Endothelial cell of umbilical vein (primary cell): ENCODE data around the gene AP1B1. TPM values are rescaled to one million over a fixed set of nuclear protein-coding genes. Genes with fewer than 3 reads are reported as not detected.

Experiments
- BruUV-seq: library from RNA; stranded (reverse); fragments of 400-500 nt; replicated peaks from 2 replicates; lab custom pipeline; 2021; lab: Mats Ljungman, UMichigan
- CTCF ChIA-PET: fragments of 300-600, 350-600 bp; sonication (Branson Sonifier 250); formaldehyde crosslinking; loops from one replicate; lab custom pipeline; 2021; ENCODE audit warnings: antibody characterized with exemption, inconsistent platforms; lab: Charles Lee
- POLR2A ChIA-PET: fragments of 300-600, 350-600 bp; sonication (Branson Sonifier 250); formaldehyde crosslinking; loops from one replicate; lab custom pipeline; 2021; ENCODE audit warnings: antibody characterized with exemption, inconsistent platforms; lab: Charles Lee
- DNase-seq: peaks from one replicate; pipeline ENCODE4 v3.0.0-alpha.2; 2011; ENCODE audit warnings: low read depth, low spot score
- FAIRE-seq: peaks from 2 replicates; lab custom pipeline; 2011; peaks lifted over from hg19 to GRCh38; lab: Jason Lieb, UNC
- H2AFZ ChIP-seq: 2 replicates; pipeline ENCODE4 v1.6.0; 2012; ENCODE audit warnings: low read depth, low read length, control low read depth, inconsistent platforms
- H3K27ac ChIP-seq: 2 replicates; pipeline ENCODE4 v1.5.1; 2011; ENCODE audit warnings: low read depth, mild to moderate bottlenecking, control low read depth, low read length, moderate library complexity; ENCODE audit not compliant: insufficient read depth
- H3K27me3 ChIP-seq, 2 experiments: 2 replicates each; pipeline versions ENCODE4 v1.6.0 to v1.6.1; 2011; ENCODE audit warnings: low read length in 2 of 2, mixed read lengths in 1 of 2; ENCODE audit not compliant: control insufficient read depth in 2 of 2, insufficient read depth in 2 of 2
- H3K36me3 ChIP-seq, 2 experiments: 2 replicates in 1 of 2; 3 replicates in 1 of 2; pipeline ENCODE4 v1.5.1; 2011; ENCODE audit warnings: low read length in 2 of 2, mild to moderate bottlenecking in 1 of 2, moderate library complexity in 1 of 2; ENCODE audit not compliant: control insufficient read depth in 2 of 2, insufficient read depth in 2 of 2; ENCODE audit errors: extremely low read depth in 1 of 2
- H3K4me1 ChIP-seq: 3 replicates; pipeline ENCODE4 v1.5.1; 2011; ENCODE audit warnings: mild to moderate bottlenecking, low read length; ENCODE audit not compliant: control insufficient read depth, insufficient read depth; ENCODE audit errors: extremely low read depth
- H3K4me2 ChIP-seq: 2 replicates; pipeline ENCODE4 v1.6.1; 2011; ENCODE audit warnings: low read length, control low read depth, mixed read lengths; ENCODE audit not compliant: insufficient read depth
- H3K4me3 ChIP-seq, 3 experiments: fragments of 200-600 bp in 1 of 3; sonication (generic), shearing (Covaris generic) in 1 of 3; replicated peaks in 1 of 3; 2 replicates each; pipeline ENCODE4 v1.5.1; 2011 to 2016; ENCODE audit warnings: control low read depth in 3 of 3, low read length in 3 of 3, mild to moderate bottlenecking in 2 of 3, inconsistent platforms in 1 of 3, low read depth in 1 of 3, moderate library complexity in 1 of 3; ENCODE audit not compliant: insufficient read depth in 1 of 3
- H3K79me2 ChIP-seq: 2 replicates; pipeline ENCODE4 v1.6.0; 2012; ENCODE audit warnings: low read length, inconsistent platforms; ENCODE audit not compliant: control insufficient read depth, insufficient read depth
- H3K9ac ChIP-seq: replicated peaks from 2 replicates; pipeline ENCODE3; 2011; ENCODE audit warnings: low read length, control low read depth; ENCODE audit not compliant: insufficient read depth; ENCODE audit errors: extremely low read depth
- H3K9me1 ChIP-seq: replicated peaks from 3 replicates; pipeline ENCODE4 v1.6.0; 2011; ENCODE audit warnings: mild to moderate bottlenecking, low read length; ENCODE audit not compliant: control insufficient read depth, insufficient read depth; ENCODE audit errors: extremely low read depth
- H3K9me3 ChIP-seq: replicated peaks from 2 replicates; pipeline ENCODE4 v1.5.1; 2012; ENCODE audit warnings: low read length, inconsistent platforms; ENCODE audit not compliant: control insufficient read depth, insufficient read depth
- H4K20me1 ChIP-seq: replicated peaks from 2 replicates; pipeline ENCODE3; 2011; ENCODE audit warnings: mild to moderate bottlenecking, low read length; ENCODE audit not compliant: control insufficient read depth, insufficient read depth; ENCODE audit errors: extremely low read depth
- EZH2 ChIP-seq: IDR thresholded peaks from 2 replicates; pipeline ENCODE4 v1.6.1; 2012; ENCODE audit warnings: borderline replicate concordance, low read depth, mild to moderate bottlenecking, moderate library complexity, low read length, inconsistent platforms; ENCODE audit not compliant: severe bottlenecking
- FOS ChIP-seq: IDR thresholded peaks from 2 replicates; pipeline ENCODE4 v1.6.1; 2011; ENCODE audit warnings: mild to moderate bottlenecking, low read length, moderate library complexity, borderline replicate concordance; ENCODE audit not compliant: insufficient read depth
- GATA2 ChIP-seq: IDR thresholded peaks from 2 replicates; pipeline ENCODE4 v1.7.0; 2011; ENCODE audit warnings: low read depth, mild to moderate bottlenecking, moderate library complexity, mixed read lengths, low read length; ENCODE audit not compliant: insufficient read length, insufficient read depth
- JUN ChIP-seq: IDR thresholded peaks from 2 replicates; pipeline ENCODE4 v1.6.1; 2011; ENCODE audit warnings: borderline replicate concordance, low read depth; ENCODE audit not compliant: insufficient read length, insufficient read depth
- MAX ChIP-seq: IDR thresholded peaks from 2 replicates; pipeline ENCODE4 v1.6.1; 2011; ENCODE audit not compliant: insufficient read depth, insufficient read length
- MYC ChIP-seq: IDR thresholded peaks from one replicate; pipeline ENCODE4 v1.6.1; 2011; ENCODE audit warnings: mild to moderate bottlenecking, low read depth, low read length
- POLR2A ChIP-seq: IDR thresholded peaks from 2 replicates; pipeline ENCODE4 v1.6.1; 2012; ENCODE audit warnings: low read depth, mild to moderate bottlenecking, control low read depth, low read length
- POLR2AphosphoS5 ChIP-seq: IDR thresholded peaks from 2 replicates; pipeline ENCODE4 v1.6.1; 2012; ENCODE audit warnings: low read depth, mild to moderate bottlenecking, control low read depth, low read length, moderate library complexity; ENCODE audit not compliant: insufficient read depth
- dilution Hi-C: fragments of 300-500 bp; cut with MboI; formaldehyde crosslinking; loops from one replicate; pipeline ENCODE4 v1.15.0; 2019; ENCODE audit warnings: low sequenced_read_pairs; ENCODE audit not compliant: extremely low pct_ligation_motif_present
- intact Hi-C: fragments of 100-400 bp; cut with micrococcal nuclease; formaldehyde crosslinking; loops from one replicate; pipeline ENCODE4 v1.10.0; 2022
- polyA plus RNA-seq, 4 experiments: library from polyadenylated mRNA; depleted of rRNA in 3 of 4; stranded (reverse) in 3 of 4; unstranded in 1 of 4; fragments of >200 nt; gene quantifications; 2 replicates each; pipeline versions ENCODE4 v1.2.1 to v1.2.3, GENCODE V29; 2011 to 2012; ENCODE audit warnings: missing spikeins in 1 of 4
- total RNA-seq: library from RNA; stranded (reverse); gene quantifications from 2 replicates; pipeline ENCODE4 v1.2.3, GENCODE V29; 2021
- TF ChIP-seq, protein P1 (sequence below), 2 donors: IDR thresholded peaks; 1 replicate in 1 of 2; 2 replicates in 1 of 2; pipeline ENCODE4 v1.5.1; 2011; ENCODE audit warnings: low read length in 2 of 2, mild to moderate bottlenecking in 2 of 2, moderate library complexity in 2 of 2, control low read depth in 1 of 2, inconsistent platforms in 1 of 2, low read depth in 1 of 2; ENCODE audit not compliant: insufficient read depth in 1 of 2; ENCODE audit errors: extremely low read depth in 1 of 2

Gene AP1B1
- total and polyA plus RNA-seq, 2 donors (not counting 3 experiments of a cell fraction or from before 2014, with no cell fraction given), result 107 to 131 TPM

DNA sequence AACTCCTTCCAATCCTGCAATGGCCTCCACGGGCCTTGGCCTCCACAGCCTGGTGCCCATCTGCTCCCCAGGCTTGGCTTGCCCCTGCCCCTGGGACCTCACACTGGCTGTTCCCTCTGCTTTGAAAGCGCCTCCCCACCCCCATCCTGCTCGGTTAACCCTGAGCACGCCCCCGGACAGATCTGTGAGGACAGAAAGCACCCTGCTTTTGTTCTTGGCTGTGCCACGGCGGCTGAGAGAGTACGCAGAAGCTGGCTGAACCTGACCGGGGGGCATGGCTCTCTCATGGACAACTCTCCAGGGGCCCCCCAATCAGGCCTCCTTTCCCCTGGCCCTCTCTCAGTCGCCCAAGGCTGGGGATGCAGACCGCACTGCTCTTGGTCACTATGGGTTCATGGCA lies 52.7 kb downstream of the AP1B1 start:
- TF ChIP-seq FOS (no peak), POLR2A (no peak), POLR2AphosphoS5 (no peak), EZH2 (no peak), JUN (no peak), MYC (no peak), MAX (no peak), GATA2 (no peak)
- TF ChIP-seq, protein P1, sequence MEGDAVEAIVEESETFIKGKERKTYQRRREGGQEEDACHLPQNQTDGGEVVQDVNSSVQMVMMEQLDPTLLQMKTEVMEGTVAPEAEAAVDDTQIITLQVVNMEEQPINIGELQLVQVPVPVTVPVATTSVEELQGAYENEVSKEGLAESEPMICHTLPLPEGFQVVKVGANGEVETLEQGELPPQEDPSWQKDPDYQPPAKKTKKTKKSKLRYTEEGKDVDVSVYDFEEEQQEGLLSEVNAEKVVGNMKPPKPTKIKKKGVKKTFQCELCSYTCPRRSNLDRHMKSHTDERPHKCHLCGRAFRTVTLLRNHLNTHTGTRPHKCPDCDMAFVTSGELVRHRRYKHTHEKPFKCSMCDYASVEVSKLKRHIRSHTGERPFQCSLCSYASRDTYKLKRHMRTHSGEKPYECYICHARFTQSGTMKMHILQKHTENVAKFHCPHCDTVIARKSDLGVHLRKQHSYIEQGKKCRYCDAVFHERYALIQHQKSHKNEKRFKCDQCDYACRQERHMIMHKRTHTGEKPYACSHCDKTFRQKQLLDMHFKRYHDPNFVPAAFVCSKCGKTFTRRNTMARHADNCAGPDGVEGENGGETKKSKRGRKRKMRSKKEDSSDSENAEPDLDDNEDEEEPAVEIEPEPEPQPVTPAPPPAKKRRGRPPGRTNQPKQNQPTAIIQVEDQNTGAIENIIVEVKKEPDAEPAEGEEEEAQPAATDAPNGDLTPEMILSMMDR (IDR thresholded peaks at IDR 0.05; ENCODE audit: extremely low read depth in 1 of 2, insufficient read depth in 1 of 2, low read depth in 1 of 2, low read length in 2 of 2), result no peak
- dilution Hi-C loops (no loop called here), intact Hi-C loops (no loop called here)
- H3K36me3 ChIP-seq, result peaks cover 7 to 73% of the 10 kb centered on the region in 2 experiments
- no peak overlapping the region for H3K4me2 ChIP-seq
- no peak overlapping the region for H2AFZ ChIP-seq
- no peaks in the 10 kb centered on the region for H3K9me1 ChIP-seq
- H3K4me1 ChIP-seq, result peaks cover 9% of the 10 kb centered on the region
- H3K9ac ChIP-seq, result no peak overlapping the region
- H3K4me3 ChIP-seq, result no peak overlapping the region
- H3K27ac ChIP-seq, result no peak overlapping the region
- no TSS peak for BruUV-seq
- DNase-seq (no peak), FAIRE-seq (no peak)
- H4K20me1 ChIP-seq, result no peaks in the 10 kb centered on the region
- ChIA-PET POLR2A (no interaction called here), CTCF (interaction anchor here (1.7 kb wide), 1 partner anchor 14 kb away, joined by 4 read pairs; no protein-coding TSS in a partner anchor)
- H3K9me3 ChIP-seq, result no peaks in the 10 kb centered on the region
- no peaks in the 10 kb centered on the region for H3K79me2 ChIP-seq
- no peaks in the 10 kb centered on the region for H3K27me3 ChIP-seq
